Glutamatergic neuron (in vitro differentiated cells): ENCODE measurements around the gene TCOF1. TPM values are rescaled to one million over a fixed set of nuclear protein-coding genes. Genes with fewer than 3 reads are reported as not detected.
A peak's percentile ranks its signal among the peaks of the same experiment; 100 is the strongest.

Source experiments
- DNase-seq: peaks from one replicate; pipeline ENCODE4 v3.0.0; 2022
- H3K27ac Mint-ChIP-seq: one replicate; pipeline ENCODE4 v1.8.0; 2020; ENCODE audit warnings: mild to moderate bottlenecking, mixed read lengths, inconsistent platforms; ENCODE audit not compliant: unreplicated experiment
- H3K27me3 Mint-ChIP-seq: one replicate; pipeline ENCODE4 v1.8.0; 2020; ENCODE audit warnings: mild to moderate bottlenecking, moderate library complexity, mixed read lengths, inconsistent platforms; ENCODE audit not compliant: unreplicated experiment
- H3K36me3 Mint-ChIP-seq: one replicate; pipeline ENCODE4 v1.8.0; 2020; ENCODE audit warnings: mild to moderate bottlenecking, mixed read lengths, inconsistent platforms; ENCODE audit not compliant: unreplicated experiment
- H3K4me1 Mint-ChIP-seq: one replicate; pipeline ENCODE4 v1.8.0; 2020; ENCODE audit warnings: mild to moderate bottlenecking, low read depth, mixed read lengths, inconsistent platforms; ENCODE audit not compliant: unreplicated experiment
- H3K4me3 Mint-ChIP-seq: one replicate; pipeline ENCODE4 v1.8.0; 2020; ENCODE audit warnings: mild to moderate bottlenecking, mixed read lengths, inconsistent platforms; ENCODE audit not compliant: unreplicated experiment
- H3K9me3 Mint-ChIP-seq: one replicate; pipeline ENCODE4 v1.8.0; 2020; ENCODE audit warnings: mild to moderate bottlenecking, moderate library complexity, mixed read lengths, inconsistent platforms; ENCODE audit not compliant: unreplicated experiment
- total RNA-seq: library from RNA; stranded (reverse); fragmentation: NEBNext Ultra II Directional; extraction: Animal tissue kit (Norgen Biotek cat#: 25700); gene quantifications from one replicate; pipeline ENCODE4 v1.2.1, GENCODE V29; 2021; ENCODE audit not compliant: unreplicated experiment
- TF ChIP-seq, protein P1 (sequence below): fragments of 200-600 bp; sonication (generic); IDR thresholded peaks from one replicate; pipeline ENCODE4 v1.5.0; 2021; ENCODE audit not compliant: partially characterized antibody, unreplicated experiment

Gene TCOF1
- total RNA-seq, 1 donor from 2014 or later: 39.7 TPM

DNA sequence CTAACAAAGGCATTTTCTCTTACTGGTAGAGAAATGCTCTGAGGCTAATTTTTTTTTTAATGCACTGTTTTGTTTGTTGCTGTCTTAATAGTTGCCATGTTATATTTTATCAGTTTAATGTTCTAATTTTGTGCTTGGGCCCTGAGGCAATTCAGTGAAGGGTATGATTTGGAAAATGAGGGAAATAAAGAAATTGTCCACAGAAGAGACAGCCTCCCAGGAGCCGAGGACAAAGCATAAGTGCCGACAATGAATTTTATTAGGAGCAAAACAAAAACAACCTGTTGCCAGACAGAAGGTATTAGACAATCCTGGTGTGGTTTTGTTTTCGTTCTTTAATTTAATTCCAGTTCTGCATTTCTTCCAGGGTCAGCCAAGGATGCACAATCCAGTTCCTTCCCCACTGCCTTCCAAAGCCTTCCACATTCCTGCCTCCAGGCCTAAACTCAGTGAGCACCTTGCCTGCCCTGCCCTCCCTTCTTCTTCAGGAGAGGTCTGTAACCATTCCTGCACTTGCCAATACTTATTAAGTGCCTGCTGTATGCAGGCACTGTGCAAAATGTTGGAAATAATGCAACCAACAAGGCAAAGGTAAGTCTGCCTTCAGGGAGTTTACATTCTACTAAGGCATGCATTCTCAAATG is 4.3 kb upstream of the TCOF1 start:
- TF ChIP-seq, protein P1, sequence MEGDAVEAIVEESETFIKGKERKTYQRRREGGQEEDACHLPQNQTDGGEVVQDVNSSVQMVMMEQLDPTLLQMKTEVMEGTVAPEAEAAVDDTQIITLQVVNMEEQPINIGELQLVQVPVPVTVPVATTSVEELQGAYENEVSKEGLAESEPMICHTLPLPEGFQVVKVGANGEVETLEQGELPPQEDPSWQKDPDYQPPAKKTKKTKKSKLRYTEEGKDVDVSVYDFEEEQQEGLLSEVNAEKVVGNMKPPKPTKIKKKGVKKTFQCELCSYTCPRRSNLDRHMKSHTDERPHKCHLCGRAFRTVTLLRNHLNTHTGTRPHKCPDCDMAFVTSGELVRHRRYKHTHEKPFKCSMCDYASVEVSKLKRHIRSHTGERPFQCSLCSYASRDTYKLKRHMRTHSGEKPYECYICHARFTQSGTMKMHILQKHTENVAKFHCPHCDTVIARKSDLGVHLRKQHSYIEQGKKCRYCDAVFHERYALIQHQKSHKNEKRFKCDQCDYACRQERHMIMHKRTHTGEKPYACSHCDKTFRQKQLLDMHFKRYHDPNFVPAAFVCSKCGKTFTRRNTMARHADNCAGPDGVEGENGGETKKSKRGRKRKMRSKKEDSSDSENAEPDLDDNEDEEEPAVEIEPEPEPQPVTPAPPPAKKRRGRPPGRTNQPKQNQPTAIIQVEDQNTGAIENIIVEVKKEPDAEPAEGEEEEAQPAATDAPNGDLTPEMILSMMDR: no peak
- Mint-ChIP-seq H3K4me1 (peaks cover 4% of the 10 kb centered on the region), H3K36me3 (no peaks in the 10 kb centered on the region), H3K4me3 (no peak overlapping the region), H3K9me3 (peaks cover 2% of the 10 kb centered on the region), H3K27ac (no peak overlapping the region), H3K27me3 (peaks cover 3% of the 10 kb centered on the region)
- DNase-seq: no peak

DNA sequence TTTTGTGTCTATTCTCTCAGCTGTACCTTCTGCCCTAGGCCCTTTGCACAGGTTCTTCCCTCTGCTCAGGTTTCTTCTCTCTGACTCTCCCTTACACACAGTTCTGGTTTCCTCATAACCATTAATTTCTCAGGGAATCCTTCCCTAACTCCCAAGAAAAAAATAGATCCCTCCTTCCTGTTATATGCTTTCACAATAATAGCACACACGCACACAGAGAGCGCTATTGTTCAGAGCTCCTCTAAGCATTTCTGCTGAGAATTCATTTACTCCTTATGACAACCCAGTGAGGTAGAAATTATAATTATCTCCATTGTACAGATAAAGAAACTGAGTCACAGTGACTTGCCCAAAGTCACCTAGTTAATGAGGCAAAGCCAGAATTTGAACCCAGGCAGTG is 1.7 kb upstream of the TCOF1 start:
- H3K27me3 Mint-ChIP-seq: peaks cover 3% of the 10 kb centered on the region
- no peak for DNase-seq
- no peaks in the 10 kb centered on the region for H3K36me3 Mint-ChIP-seq
- peaks cover 6% of the 10 kb centered on the region for H3K9me3 Mint-ChIP-seq
- no peak overlapping the region for H3K27ac Mint-ChIP-seq
- H3K4me3 Mint-ChIP-seq: no peak overlapping the region
- TF ChIP-seq, protein P1: no peak
- peaks cover 1% of the 10 kb centered on the region for H3K4me1 Mint-ChIP-seq

DNA sequence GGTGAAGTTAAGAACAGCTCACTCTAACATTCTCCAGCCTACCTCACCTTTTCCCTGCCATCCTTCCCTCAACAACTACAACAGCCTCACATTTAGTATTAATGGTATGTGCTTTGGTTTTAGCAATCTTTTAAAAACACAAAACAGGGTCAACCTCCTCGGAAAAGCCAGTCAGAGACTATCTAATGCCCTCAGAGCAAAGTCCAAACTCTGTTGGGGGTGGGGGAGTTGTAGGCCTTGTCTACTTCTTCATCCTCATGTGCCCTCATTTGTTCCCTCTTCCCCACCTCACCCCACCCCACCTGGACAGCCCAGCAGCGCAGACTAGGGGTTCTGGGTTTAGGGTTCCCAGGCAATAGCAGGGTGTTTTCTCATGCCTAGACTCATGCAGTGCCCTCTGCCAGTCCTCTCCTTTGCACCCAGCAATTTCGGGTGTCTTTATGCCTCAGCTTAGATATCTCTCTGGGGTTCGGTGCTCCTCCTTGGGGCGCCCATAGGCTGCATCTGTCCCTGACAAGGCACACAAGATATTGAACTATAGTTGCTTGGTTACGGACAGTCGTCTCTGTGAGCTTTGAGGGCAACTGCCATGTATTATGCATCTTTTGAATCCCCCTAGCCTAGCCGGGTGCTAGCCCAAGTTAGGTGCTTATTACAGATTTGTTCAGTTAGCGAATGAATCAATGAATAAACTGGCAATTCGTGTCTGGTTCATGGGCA is 762 bp upstream of the TCOF1 start:
- no peak for DNase-seq
- H3K4me1 Mint-ChIP-seq: no peaks in the 10 kb centered on the region
- no peaks in the 10 kb centered on the region for H3K36me3 Mint-ChIP-seq
- peak overlapping the region; percentile 83 for H3K4me3 Mint-ChIP-seq
- peaks cover 3% of the 10 kb centered on the region for H3K27me3 Mint-ChIP-seq
- H3K9me3 Mint-ChIP-seq: peaks cover 6% of the 10 kb centered on the region
- H3K27ac Mint-ChIP-seq: peak overlapping the region; percentile 34
- TF ChIP-seq, protein P1: no peak

DNA sequence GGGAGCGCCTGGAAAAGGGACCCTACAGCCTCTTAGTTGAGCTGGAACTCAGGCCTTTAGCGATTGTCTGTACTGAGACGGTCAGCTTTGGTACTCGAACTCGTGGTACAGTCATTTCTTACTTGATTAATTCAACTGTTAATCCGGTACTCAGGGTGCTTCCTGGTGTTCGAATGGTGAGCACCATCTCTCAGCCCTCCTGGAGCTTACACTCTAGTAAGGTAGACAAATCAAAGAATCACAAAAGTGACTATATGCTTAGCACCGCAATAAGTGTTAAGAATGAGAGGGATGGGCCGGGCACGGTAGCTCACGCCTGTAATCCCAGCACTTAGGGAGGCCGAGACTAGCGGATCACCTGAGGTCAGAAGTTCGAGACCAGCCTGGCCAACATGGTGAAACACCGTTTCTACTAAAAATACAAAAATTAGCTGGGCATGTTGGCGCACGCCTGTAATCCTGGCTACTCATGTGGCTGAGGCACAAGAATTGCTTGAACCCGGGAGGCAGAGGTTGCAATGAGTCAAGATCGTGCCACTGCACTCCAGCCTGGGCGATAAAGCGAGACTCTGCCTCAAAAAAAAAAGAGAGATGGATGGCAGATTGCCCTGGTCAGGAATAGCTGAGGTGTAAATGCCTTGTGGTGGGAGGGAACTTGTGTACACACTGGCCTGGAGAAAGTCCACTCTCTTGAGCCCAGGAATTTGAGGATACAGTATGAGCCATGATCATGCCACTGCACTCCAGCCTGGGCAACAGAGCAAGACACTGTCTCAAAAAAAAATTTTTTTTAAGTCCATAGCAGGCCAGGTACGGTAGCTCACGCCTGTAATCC is 981 bp downstream of the TCOF1 start:
- H3K36me3 Mint-ChIP-seq: no peaks in the 10 kb centered on the region
- peak overlapping the region; percentile 15 for H3K27ac Mint-ChIP-seq
- H3K27me3 Mint-ChIP-seq: peaks cover 5% of the 10 kb centered on the region
- DNase-seq: no peak
- no peaks in the 10 kb centered on the region for H3K4me1 Mint-ChIP-seq
- peaks cover 6% of the 10 kb centered on the region for H3K9me3 Mint-ChIP-seq
- TF ChIP-seq, protein P1: no peak
- H3K4me3 Mint-ChIP-seq: peak overlapping the region; percentile 88
